WTC11 (cell line): ENCODE results near the gene CYCS. TPM values are rescaled to one million over a fixed set of nuclear protein-coding genes. Genes with fewer than 3 reads are reported as not detected.

Experiments used
- total RNA-seq: library from RNA; stranded (reverse); gene quantifications from 3 replicates; pipeline ENCODE4 v1.2.3, GENCODE V29; 2021

Gene CYCS
- total RNA-seq, 1 experiment from 2014 or later: 249 TPM

Other genes with a start within 250 kb of the CYCS start
- gene OSBPL3, start 145.1 kb downstream of the CYCS start, total RNA-seq: 16.0 to 20.2 TPM (median 17.1 TPM) in 3 replicates
- not detected in 3 replicates for gene NPVF, start 103.2 kb upstream of the CYCS start, total RNA-seq